Keratinocyte (primary cell): Measurements from ENCODE around the gene CTIF. TPM values are rescaled to one million over a fixed set of nuclear protein-coding genes. Genes with fewer than 3 reads are reported as not detected.

Experiments
- DNase-seq: peaks from one replicate; pipeline ENCODE4 v3.0.0-alpha.2; 2011; ENCODE audit warnings: low read depth, missing footprints, low spot score
- FAIRE-seq: peaks from 2 replicates; lab custom pipeline; 2011; peaks lifted over from hg19 to GRCh38; lab: Jason Lieb, UNC
- H2AFZ ChIP-seq: 2 replicates; pipeline ENCODE4 v1.6.0; 2012; ENCODE audit warnings: low read length, control low read depth, inconsistent platforms; ENCODE audit not compliant: control insufficient read depth
- H3K27ac ChIP-seq: 2 replicates; pipeline ENCODE4 v1.5.1; 2011; ENCODE audit warnings: low read length; ENCODE audit not compliant: control insufficient read depth, insufficient read depth
- H3K27me3 ChIP-seq: 3 replicates; pipeline ENCODE4 v1.6.0; 2011; ENCODE audit warnings: low read length; ENCODE audit not compliant: control insufficient read depth, insufficient read depth; ENCODE audit errors: extremely low read depth
- H3K36me3 ChIP-seq, 2 experiments: 2 replicates in 1 of 2; 3 replicates in 1 of 2; pipeline ENCODE4 v1.5.1; 2011; ENCODE audit warnings: low read length in 2 of 2, mild to moderate bottlenecking in 1 of 2; ENCODE audit not compliant: control insufficient read depth in 2 of 2, insufficient read depth in 2 of 2; ENCODE audit errors: extremely low read depth in 1 of 2
- H3K4me1 ChIP-seq: 3 replicates; pipeline ENCODE4 v1.5.1; 2011; ENCODE audit warnings: low read length; ENCODE audit not compliant: control insufficient read depth, insufficient read depth; ENCODE audit errors: extremely low read depth
- H3K4me2 ChIP-seq: 3 replicates; pipeline ENCODE4 v1.6.0; 2011; ENCODE audit warnings: low read depth, low read length; ENCODE audit not compliant: control insufficient read depth, insufficient read depth; ENCODE audit errors: extremely low read depth
- H3K4me3 ChIP-seq, 3 experiments: fragments of 200-600 bp in 1 of 3; sonication (generic) in 1 of 3; 2 replicates in 2 of 3; 3 replicates in 1 of 3; pipeline ENCODE4 v1.5.1; 2011 to 2016; ENCODE audit warnings: low read length in 3 of 3, mild to moderate bottlenecking in 3 of 3, control low read depth in 2 of 3, inconsistent platforms in 1 of 3, low read depth in 1 of 3, mixed read lengths in 1 of 3, mixed run types in 1 of 3, moderate library complexity in 1 of 3; ENCODE audit not compliant: control insufficient read depth in 2 of 3, insufficient read depth in 2 of 3; ENCODE audit errors: extremely low read depth in 1 of 3
- H3K79me2 ChIP-seq: 2 replicates; pipeline ENCODE4 v1.6.0; 2012; ENCODE audit warnings: low read length; ENCODE audit not compliant: control insufficient read depth, insufficient read depth
- H3K9ac ChIP-seq: 3 replicates; pipeline ENCODE4 v1.6.0; 2011; ENCODE audit warnings: low read length; ENCODE audit not compliant: control insufficient read depth, insufficient read depth; ENCODE audit errors: extremely low read depth
- H3K9me1 ChIP-seq: 3 replicates; pipeline ENCODE4 v1.6.0; 2011; ENCODE audit warnings: low read length; ENCODE audit not compliant: control insufficient read depth, insufficient read depth; ENCODE audit errors: extremely low read depth
- H3K9me3 ChIP-seq: 2 replicates; pipeline ENCODE4 v1.5.1; 2012; ENCODE audit warnings: low read depth, low read length; ENCODE audit not compliant: control insufficient read depth
- H4K20me1 ChIP-seq: 3 replicates; pipeline ENCODE4 v1.6.0; 2011; ENCODE audit warnings: low read length; ENCODE audit not compliant: control insufficient read depth, insufficient read depth; ENCODE audit errors: extremely low read depth
- EZH2 ChIP-seq: IDR thresholded peaks from one replicate; pipeline ENCODE4 v1.6.1; 2012; ENCODE audit warnings: inconsistent platforms, mild to moderate bottlenecking, low read length, moderate library complexity
- dilution Hi-C: fragments of 300-500 bp; cut with MboI; formaldehyde crosslinking; loops from one replicate; pipeline ENCODE4 v1.7.0; 2020; ENCODE audit warnings: low sequenced_read_pairs; ENCODE audit not compliant: extremely low pct_ligation_motif_present
- polyA plus RNA-seq, 5 experiments: library from polyadenylated mRNA; depleted of rRNA in 3 of 5; stranded (reverse) in 3 of 5; stranded (forward) in 1 of 5; unstranded in 1 of 5; fragments of >200 nt; gene quantifications; 1 replicate in 1 of 5; 2 replicates in 3 of 5; 3 replicates in 1 of 5; pipeline versions ENCODE4 v1.2.1 to v1.2.3, GENCODE V29; 2011 to 2012; ENCODE audit warnings: missing spikeins in 2 of 5, low read depth in 1 of 5, low replicate concordance in 1 of 5
- TF ChIP-seq, protein P1 (sequence below), 3 experiments: IDR thresholded peaks in 1 of 3; conservative IDR thresholded peaks in 1 of 3; optimal IDR thresholded peaks in 1 of 3; 2 replicates in 2 of 3; 3 replicates in 1 of 3; pipeline versions ENCODE3 to v1.5.1; 2011; ENCODE audit warnings: low read length in 3 of 3, mild to moderate bottlenecking in 3 of 3, moderate library complexity in 2 of 3, control low read depth in 1 of 3, inconsistent platforms in 1 of 3; ENCODE audit not compliant: insufficient read depth in 2 of 3; ENCODE audit errors: extremely low read depth in 1 of 3

CTIF gene
- polyA plus RNA-seq, 1 donor (not counting 4 experiments of a cell fraction or from before 2014, with no cell fraction given): 15.0 TPM

DNA sequence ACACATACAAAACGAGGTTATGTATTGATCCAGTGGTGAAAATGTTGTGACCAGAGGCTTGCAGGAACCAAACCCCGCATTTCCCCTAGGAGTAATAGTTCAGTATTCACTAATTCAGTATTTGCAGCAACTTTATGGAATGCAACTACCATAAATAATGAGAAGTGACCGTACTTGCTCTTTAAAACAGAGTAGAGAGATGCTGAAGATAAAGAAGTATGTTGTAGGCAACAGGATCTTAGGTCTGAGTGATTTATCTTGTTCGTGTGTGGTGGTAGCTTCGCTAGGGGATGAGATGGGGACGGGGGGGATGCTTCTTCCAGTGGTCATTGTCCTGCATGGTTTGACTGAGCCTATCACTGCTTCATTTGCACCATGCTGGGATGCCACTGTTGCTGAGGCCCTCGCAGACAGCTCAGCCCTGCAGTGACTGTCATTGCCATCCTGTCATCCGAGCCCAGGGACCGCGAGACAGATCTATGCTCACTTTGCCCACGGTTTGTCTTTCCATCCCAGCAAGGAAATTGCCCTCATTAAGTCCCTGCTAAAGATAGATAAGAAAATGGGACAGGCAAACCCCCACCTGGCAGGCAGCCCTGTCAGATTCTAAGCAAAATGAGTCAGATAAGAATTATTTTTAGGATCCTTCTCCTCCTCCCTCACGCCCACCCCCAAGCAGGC is 181.3 kb downstream of the CTIF start:
- Histone ChIP-seq H3K36me3 (peaks cover 5 to 12% of the 10 kb centered on the region in 2 experiments), H3K79me2 (no peaks in the 10 kb centered on the region), H3K9me3 (no peaks in the 10 kb centered on the region), H4K20me1 (no peaks in the 10 kb centered on the region), H3K27me3 (no peaks in the 10 kb centered on the region), H3K27ac (no peak overlapping the region), H3K4me1 (peaks cover 22% of the 10 kb centered on the region), H2AFZ (no peak overlapping the region), H3K9ac (no peak overlapping the region), H3K4me2 (no peak overlapping the region), H3K9me1 (no peaks in the 10 kb centered on the region), H3K4me3 (no peak overlapping the region)
- dilution Hi-C loops: no loop called here
- DNase-seq: no peak
- no peak for FAIRE-seq
- TF ChIP-seq, protein P1, sequence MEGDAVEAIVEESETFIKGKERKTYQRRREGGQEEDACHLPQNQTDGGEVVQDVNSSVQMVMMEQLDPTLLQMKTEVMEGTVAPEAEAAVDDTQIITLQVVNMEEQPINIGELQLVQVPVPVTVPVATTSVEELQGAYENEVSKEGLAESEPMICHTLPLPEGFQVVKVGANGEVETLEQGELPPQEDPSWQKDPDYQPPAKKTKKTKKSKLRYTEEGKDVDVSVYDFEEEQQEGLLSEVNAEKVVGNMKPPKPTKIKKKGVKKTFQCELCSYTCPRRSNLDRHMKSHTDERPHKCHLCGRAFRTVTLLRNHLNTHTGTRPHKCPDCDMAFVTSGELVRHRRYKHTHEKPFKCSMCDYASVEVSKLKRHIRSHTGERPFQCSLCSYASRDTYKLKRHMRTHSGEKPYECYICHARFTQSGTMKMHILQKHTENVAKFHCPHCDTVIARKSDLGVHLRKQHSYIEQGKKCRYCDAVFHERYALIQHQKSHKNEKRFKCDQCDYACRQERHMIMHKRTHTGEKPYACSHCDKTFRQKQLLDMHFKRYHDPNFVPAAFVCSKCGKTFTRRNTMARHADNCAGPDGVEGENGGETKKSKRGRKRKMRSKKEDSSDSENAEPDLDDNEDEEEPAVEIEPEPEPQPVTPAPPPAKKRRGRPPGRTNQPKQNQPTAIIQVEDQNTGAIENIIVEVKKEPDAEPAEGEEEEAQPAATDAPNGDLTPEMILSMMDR (optimal IDR thresholded peaks at IDR 0.05 in 1 of 3, IDR thresholded peaks at IDR 0.05 in 1 of 3, conservative IDR thresholded peaks at IDR 0.05 in 1 of 3; ENCODE audit: extremely low read depth in 1 of 3, insufficient read depth in 2 of 3, low read length in 3 of 3): no peak
- no peak for TF ChIP-seq EZH2

DNA sequence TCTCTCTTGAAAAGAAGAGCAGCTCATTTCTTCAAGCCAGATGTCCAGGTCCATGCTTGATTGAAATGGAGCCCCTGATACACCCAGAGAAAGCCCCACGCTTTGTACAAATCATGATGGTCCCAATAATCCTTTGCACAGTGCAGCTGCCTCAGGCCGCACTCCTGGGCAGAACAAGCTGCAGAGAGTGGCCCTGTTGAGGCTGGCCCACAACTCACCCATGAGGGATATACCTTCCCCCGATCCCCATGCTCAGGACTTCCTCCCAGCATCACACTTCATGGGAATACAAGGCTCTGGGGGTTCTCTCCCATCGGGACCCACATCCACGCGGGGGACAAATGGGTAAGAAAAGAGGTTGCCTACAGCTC is 181.8 kb downstream of the CTIF start:
- no peak overlapping the region for H3K4me2 ChIP-seq
- no peaks in the 10 kb centered on the region for H3K79me2 ChIP-seq
- H3K4me1 ChIP-seq: peaks cover 22% of the 10 kb centered on the region
- H2AFZ ChIP-seq: no peak overlapping the region
- no peaks in the 10 kb centered on the region for H3K27me3 ChIP-seq
- no peak overlapping the region for H3K27ac ChIP-seq
- dilution Hi-C loops: no loop called here
- FAIRE-seq (no peak), DNase-seq (no peak)
- H4K20me1 ChIP-seq: no peaks in the 10 kb centered on the region
- H3K9me1 ChIP-seq: no peaks in the 10 kb centered on the region
- no peaks in the 10 kb centered on the region for H3K9me3 ChIP-seq
- peaks cover 6 to 10% of the 10 kb centered on the region in 2 experiments for H3K36me3 ChIP-seq
- H3K4me3 ChIP-seq: no peak overlapping the region
- no peak for TF ChIP-seq EZH2
- TF ChIP-seq, protein P1 (optimal IDR thresholded peaks at IDR 0.05 in 1 of 3, IDR thresholded peaks at IDR 0.05 in 1 of 3, conservative IDR thresholded peaks at IDR 0.05 in 1 of 3; ENCODE audit: extremely low read depth in 1 of 3, insufficient read depth in 2 of 3, low read length in 3 of 3): no peak
- H3K9ac ChIP-seq: no peak overlapping the region
